ENCODE data around the gene EIF4A3.
"Not testable (repeated sequence)": the region's sequence is repeated elsewhere in the genome, so short reads cannot be mapped to it uniquely, and the experiment has no call there.

EIF4A3 gene

GRCh38 chr17:80169784-80170500 lies 23.0 kb upstream of the EIF4A3 start, which contains the start of gene CARD14:
CARD14 (plus strand) TSS chr17:80170030; CDS start chr17:80181439, 11,409 bp downstream.
- no peak for DNase-seq

- no peak for DNase-seq
Observed at GRCh38 chr17:80169107-80169506, 22.2 kb upstream of the EIF4A3 start.

GRCh38 chr17:80168371-80168770 lies 21.4 kb upstream of the EIF4A3 start:
- no peak for DNase-seq

GRCh38 chr17:80166446-80166845 lies 19.5 kb upstream of the EIF4A3 start:
- no peak for DNase-seq

- no peak for DNase-seq
Observed at GRCh38 chr17:80164185-80164584, 17.3 kb upstream of the EIF4A3 start.

- no peak for DNase-seq
Observed at GRCh38 chr17:80163336-80163735, 16.4 kb upstream of the EIF4A3 start.

- no peak for DNase-seq
Observed at GRCh38 chr17:80160536-80160935, 13.6 kb upstream of the EIF4A3 start.

- no peak for DNase-seq
Observed at GRCh38 chr17:80158846-80159245, 11.9 kb upstream of the EIF4A3 start.

- DNase-seq: not testable (repeated sequence)
Observed at GRCh38 chr17:80155600-80155999, 8.7 kb upstream of the EIF4A3 start.

GRCh38 chr17:80154166-80154565 lies 7.2 kb upstream of the EIF4A3 start:
- DNase-seq: no peak

GRCh38 chr17:80153004-80153403 lies 6.1 kb upstream of the EIF4A3 start:
- DNase-seq: no peak

GRCh38 chr17:80152081-80152702 lies 5.3 kb upstream of the EIF4A3 start:
- DNase-seq: no peak

GRCh38 chr17:80151333-80151732 lies 4.4 kb upstream of the EIF4A3 start:
- no peak for DNase-seq

- DNase-seq: no peak
Observed at GRCh38 chr17:80146121-80147034, 550 bp downstream of the EIF4A3 start.

GRCh38 chr17:80145076-80146075 lies 1.6 kb downstream of the EIF4A3 start:
- no peak for DNase-seq

- no peak for DNase-seq
Observed at GRCh38 chr17:80142929-80143328, 4.0 kb downstream of the EIF4A3 start.

- DNase-seq: no peak
Observed at GRCh38 chr17:80141463-80142165, 5.3 kb downstream of the EIF4A3 start.

- DNase-seq: no peak
Observed at GRCh38 chr17:80138856-80139426, 8.0 kb downstream of the EIF4A3 start.

GRCh38 chr17:80137131-80137530 lies 9.8 kb downstream of the EIF4A3 start:
- DNase-seq: no peak

- no peak for DNase-seq
Observed at GRCh38 chr17:80133626-80133970, 13.3 kb downstream of the EIF4A3 start.

- no peak for DNase-seq
Observed at GRCh38 chr17:80132906-80133625, 13.9 kb downstream of the EIF4A3 start.

All from activated CD4-positive, alpha-beta T cell treated with anti-CD3 and anti-CD28 coated beads for 1 hour (primary cell).